ENCODE measurements around the gene TAF3.

DNA sequence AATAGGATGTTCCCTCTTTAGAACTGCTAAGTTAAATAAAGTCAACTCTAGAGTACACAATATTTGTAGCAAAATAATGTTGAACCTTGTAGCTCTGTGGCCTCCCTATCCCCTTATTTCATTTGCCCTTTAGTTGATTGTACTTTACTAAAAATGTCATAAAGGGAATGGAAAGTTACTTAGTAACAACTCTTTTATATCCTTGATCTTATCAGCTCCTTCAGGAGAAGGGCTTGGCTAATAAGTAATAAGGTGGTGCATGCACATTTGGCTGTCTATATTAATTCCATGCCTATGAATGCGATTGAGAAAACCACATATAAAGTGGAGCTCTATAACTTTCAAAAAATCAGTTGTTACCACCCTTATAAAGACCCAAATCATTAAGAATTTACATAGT is 194.7 kb downstream of the TAF3 start:
- TF ChIP-seq ZNF274 (IDR thresholded peaks at IDR 0.05; ENCODE audit: low read depth, low read length) (no peak), SUZ12 (IDR thresholded peaks at IDR 0.05; ENCODE audit: extremely low read depth, insufficient read depth, insufficient read length) (no peak), YY1 (IDR thresholded peaks at IDR 0.05; ENCODE audit: insufficient read depth, insufficient read length) (no peak)

Data from NT2/D1 (cell line).